ENCODE results near the gene MBD3. TPM values are rescaled to one million over a fixed set of nuclear protein-coding genes. Genes with fewer than 3 reads are reported as not detected.

The MBD3 gene
- total and polyA plus RNA-seq, 2 experiments from 2014 or later: 27.6 to 118 TPM

DNA sequence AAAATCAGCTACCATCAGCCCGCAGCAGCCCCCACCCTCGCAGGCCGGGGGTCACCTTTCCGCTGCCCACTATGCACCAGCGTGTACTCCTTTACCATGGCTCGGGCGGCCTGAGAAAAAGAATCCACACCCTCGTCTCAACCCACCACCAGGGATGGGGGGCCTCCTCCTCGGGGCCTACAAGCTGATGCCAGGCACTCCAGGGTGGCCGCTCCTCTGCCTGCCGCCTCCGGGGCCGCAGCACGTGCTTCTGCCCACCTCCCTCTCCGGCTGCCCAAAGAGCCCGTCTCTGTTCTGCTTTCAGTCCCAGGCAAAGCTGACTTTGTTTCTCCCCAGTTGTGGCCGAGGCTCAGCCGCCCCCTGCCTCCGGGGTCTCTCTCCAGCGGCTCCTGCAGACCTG is 13.4 kb downstream of the MBD3 start (continued):
- TF ChIP-seq, protein P1, sequence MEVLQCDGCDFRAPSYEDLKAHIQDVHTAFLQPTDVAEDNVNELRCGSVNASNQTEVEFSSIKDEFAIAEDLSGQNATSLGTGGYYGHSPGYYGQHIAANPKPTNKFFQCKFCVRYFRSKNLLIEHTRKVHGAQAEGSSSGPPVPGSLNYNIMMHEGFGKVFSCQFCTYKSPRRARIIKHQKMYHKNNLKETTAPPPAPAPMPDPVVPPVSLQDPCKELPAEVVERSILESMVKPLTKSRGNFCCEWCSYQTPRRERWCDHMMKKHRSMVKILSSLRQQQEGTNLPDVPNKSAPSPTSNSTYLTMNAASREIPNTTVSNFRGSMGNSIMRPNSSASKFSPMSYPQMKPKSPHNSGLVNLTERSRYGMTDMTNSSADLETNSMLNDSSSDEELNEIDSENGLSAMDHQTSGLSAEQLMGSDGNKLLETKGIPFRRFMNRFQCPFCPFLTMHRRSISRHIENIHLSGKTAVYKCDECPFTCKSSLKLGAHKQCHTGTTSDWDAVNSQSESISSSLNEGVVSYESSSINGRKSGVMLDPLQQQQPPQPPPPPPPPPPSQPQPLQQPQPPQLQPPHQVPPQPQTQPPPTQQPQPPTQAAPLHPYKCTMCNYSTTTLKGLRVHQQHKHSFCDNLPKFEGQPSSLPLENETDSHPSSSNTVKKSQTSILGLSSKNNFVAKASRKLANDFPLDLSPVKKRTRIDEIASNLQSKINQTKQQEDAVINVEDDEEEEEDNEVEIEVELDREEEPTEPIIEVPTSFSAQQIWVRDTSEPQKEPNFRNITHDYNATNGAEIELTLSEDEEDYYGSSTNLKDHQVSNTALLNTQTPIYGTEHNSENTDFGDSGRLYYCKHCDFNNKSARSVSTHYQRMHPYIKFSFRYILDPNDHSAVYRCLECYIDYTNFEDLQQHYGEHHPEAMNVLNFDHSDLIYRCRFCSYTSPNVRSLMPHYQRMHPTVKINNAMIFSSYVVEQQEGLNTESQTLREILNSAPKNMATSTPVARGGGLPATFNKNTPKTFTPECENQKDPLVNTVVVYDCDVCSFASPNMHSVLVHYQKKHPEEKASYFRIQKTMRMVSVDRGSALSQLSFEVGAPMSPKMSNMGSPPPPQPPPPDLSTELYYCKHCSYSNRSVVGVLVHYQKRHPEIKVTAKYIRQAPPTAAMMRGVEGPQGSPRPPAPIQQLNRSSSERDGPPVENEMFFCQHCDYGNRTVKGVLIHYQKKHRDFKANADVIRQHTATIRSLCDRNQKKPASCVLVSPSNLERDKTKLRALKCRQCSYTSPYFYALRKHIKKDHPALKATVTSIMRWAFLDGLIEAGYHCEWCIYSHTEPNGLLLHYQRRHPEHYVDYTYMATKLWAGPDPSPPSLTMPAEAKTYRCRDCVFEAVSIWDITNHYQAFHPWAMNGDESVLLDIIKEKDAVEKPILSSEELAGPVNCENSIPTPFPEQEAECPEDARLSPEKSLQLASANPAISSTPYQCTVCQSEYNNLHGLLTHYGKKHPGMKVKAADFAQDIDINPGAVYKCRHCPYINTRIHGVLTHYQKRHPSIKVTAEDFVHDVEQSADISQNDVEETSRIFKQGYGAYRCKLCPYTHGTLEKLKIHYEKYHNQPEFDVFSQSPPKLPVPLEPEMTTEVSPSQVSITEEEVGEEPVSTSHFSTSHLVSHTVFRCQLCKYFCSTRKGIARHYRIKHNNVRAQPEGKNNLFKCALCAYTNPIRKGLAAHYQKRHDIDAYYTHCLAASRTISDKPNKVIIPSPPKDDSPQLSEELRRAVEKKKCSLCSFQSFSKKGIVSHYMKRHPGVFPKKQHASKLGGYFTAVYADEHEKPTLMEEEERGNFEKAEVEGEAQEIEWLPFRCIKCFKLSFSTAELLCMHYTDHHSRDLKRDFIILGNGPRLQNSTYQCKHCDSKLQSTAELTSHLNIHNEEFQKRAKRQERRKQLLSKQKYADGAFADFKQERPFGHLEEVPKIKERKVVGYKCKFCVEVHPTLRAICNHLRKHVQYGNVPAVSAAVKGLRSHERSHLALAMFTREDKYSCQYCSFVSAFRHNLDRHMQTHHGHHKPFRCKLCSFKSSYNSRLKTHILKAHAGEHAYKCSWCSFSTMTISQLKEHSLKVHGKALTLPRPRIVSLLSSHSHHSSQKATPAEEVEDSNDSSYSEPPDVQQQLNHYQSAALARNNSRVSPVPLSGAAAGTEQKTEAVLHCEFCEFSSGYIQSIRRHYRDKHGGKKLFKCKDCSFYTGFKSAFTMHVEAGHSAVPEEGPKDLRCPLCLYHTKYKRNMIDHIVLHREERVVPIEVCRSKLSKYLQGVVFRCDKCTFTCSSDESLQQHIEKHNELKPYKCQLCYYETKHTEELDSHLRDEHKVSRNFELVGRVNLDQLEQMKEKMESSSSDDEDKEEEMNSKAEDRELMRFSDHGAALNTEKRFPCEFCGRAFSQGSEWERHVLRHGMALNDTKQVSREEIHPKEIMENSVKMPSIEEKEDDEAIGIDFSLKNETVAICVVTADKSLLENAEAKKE (CRISPR knock-in tag; IDR thresholded peaks at IDR 0.05): no peak
- TF ChIP-seq CTCF (conservative IDR thresholded peaks at IDR 0.05; ENCODE audit: low read depth in 2 of 2): no peak
- no peak for TF ChIP-seq POLR2AphosphoS5 (IDR thresholded peaks at IDR 0.05; ENCODE audit: low read depth)
- no peak for TF ChIP-seq EZH2phosphoT487 (IDR thresholded peaks at IDR 0.05; ENCODE audit: unreplicated experiment)
- no peak for TF ChIP-seq ETS1 (IDR thresholded peaks at IDR 0.05)
- no peak for TF ChIP-seq CREB1 (CRISPR knock-in tag; IDR thresholded peaks at IDR 0.05; ENCODE audit: low read depth)
- TF ChIP-seq NANOG (IDR thresholded peaks at IDR 0.05; ENCODE audit: borderline replicate concordance): no peak
